ENCODE data around the gene MARCHF5.

MARCHF5 gene

DNA sequence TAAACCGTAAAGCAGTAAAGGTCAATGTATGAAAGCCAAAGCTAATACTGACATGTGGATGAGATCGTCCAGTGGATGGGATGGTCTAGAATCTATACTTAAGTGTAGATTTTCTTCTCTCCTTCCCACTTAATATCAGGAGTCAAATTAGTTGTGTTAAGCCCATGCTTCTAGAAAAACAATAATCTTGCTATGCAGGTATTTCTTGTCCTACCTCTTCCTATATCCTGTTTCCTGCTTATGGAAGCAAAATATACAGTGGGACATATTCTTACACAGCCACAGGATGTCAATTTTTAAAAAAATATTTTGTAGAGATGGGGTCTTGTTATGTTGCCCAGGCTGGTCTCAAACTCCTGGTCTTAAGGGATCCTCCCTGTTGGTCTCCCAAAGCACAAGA lies 27.6 kb upstream of the MARCHF5 start:
- DNase-seq (ENCODE audit: insufficient read length, low spot score): no peak
- FAIRE-seq: no peak
- TF ChIP-seq, protein P1, sequence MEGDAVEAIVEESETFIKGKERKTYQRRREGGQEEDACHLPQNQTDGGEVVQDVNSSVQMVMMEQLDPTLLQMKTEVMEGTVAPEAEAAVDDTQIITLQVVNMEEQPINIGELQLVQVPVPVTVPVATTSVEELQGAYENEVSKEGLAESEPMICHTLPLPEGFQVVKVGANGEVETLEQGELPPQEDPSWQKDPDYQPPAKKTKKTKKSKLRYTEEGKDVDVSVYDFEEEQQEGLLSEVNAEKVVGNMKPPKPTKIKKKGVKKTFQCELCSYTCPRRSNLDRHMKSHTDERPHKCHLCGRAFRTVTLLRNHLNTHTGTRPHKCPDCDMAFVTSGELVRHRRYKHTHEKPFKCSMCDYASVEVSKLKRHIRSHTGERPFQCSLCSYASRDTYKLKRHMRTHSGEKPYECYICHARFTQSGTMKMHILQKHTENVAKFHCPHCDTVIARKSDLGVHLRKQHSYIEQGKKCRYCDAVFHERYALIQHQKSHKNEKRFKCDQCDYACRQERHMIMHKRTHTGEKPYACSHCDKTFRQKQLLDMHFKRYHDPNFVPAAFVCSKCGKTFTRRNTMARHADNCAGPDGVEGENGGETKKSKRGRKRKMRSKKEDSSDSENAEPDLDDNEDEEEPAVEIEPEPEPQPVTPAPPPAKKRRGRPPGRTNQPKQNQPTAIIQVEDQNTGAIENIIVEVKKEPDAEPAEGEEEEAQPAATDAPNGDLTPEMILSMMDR (IDR thresholded peaks at IDR 0.05; ENCODE audit: insufficient read depth, missing control alignments): no peak

DNA sequence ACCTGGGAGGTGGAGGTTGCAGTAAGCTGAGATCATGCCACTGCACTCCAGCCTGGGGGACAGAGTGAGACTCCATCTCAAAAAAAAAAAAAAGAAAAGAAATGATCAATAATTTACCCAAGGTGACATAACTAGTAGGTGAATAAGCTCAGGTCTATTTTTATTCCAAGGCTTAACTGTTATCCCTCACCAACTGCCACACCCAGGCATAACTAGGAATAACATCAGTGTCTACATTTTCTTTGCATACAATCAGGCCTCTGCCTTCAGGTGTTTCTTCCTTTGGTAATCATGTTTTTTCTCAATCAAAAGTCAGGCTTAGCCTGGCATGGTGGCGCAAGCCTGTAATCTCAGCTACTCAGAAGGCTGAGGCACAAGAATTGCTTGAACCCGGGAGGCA lies 26.7 kb upstream of the MARCHF5 start:
- TF ChIP-seq, protein P1 (IDR thresholded peaks at IDR 0.05; ENCODE audit: insufficient read depth, missing control alignments): no peak
- FAIRE-seq: no peak

DNA sequence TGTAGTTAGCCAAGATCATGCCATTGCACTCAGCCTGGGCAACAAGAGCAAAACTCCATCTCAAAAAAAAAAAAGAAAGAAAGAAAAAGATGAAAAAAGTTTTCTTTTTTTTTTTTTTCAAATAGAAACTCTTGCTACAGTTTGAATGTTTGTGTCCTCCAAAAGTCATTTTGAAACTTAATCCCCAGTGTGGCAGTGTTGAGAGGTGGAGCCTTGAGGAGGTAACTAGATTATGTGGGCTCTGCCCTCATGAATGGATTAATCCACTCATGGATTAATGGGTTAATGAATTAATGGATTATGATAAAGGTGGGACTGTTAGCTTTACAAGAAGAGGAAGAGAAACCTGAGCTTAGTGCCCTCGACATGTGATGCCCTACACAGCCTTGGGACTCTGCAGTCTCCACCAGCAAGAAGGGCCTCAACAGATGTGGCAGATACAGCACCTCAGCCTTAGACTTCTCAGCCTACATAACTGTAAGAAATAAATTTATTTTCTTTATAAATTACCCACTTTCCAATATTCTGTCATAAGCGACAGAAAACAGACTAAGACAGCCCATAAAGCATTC lies 25.2 kb upstream of the MARCHF5 start:
- TF ChIP-seq, protein P1 (IDR thresholded peaks at IDR 0.05; ENCODE audit: insufficient read depth, missing control alignments): no peak
- FAIRE-seq (no peak), DNase-seq (ENCODE audit: insufficient read length, low spot score) (no peak)

More for the DNA sequence above, 26.7 kb upstream of the MARCHF5 start:
- DNase-seq (ENCODE audit: insufficient read length, low spot score): no peak

DNA sequence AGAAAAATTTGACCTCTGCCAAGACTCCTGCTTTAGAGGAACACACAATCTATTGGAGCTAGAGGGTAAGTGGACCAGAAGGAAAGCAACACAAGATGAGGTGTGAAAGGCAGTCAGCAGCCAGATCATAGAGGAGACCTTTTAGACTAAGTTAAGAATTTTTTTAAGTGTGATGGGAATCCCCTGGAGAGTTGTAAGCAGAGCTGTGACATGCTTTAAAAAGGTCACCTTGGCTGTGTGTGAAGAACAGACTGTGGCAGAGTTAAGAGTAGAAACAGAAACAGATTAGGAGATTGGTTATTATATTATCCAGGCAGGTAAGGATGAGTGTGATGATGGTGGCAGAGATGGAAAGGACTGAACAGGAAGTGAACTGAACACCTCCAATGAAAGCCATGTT lies 23.6 kb upstream of the MARCHF5 start:
- FAIRE-seq: no peak
- DNase-seq (ENCODE audit: insufficient read length, low spot score): no peak
- TF ChIP-seq, protein P1 (IDR thresholded peaks at IDR 0.05; ENCODE audit: insufficient read depth, missing control alignments): no peak

DNA sequence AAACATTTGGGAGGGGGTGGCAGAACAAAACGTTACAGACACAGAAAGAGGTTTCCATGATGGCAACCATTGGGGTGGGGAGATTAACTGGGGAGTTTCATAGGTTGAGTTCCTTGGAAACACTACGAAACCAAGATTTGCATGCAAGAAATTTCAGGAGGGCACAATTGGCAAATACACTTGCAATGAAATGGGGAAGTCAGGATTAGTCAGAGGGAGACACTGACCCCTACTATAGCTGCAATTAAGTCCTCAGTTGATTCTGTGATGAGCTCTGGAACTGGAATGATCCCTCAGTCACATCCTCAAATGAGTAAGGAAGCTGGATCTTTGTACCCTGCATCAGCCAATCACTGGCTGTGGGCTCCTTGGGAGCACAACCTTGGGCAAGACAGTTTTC lies 22.2 kb upstream of the MARCHF5 start:
- DNase-seq (ENCODE audit: insufficient read length, low spot score) (no peak), FAIRE-seq (no peak)
- TF ChIP-seq, protein P1 (IDR thresholded peaks at IDR 0.05; ENCODE audit: insufficient read depth, missing control alignments): no peak

DNA sequence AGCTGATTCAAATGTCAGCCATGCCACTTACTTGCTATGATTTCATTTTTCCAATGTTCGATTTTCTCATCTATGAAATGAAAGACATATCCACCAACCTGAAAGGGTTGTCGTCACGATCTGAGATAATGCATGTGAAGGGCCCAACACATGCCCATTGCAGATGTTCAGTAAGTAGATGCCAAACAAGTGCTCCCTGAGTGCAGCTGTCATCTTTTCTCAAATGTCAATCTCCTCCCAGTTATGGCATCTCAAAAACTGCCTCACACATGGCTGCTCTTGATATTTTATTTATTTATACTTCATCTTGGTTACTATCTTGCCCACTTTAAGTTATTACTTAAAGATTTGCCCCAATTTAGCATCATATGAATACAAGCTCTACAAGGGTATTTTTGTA lies 16.9 kb upstream of the MARCHF5 start:
- FAIRE-seq (no peak), DNase-seq (ENCODE audit: insufficient read length, low spot score) (no peak)
- TF ChIP-seq, protein P1 (IDR thresholded peaks at IDR 0.05; ENCODE audit: insufficient read depth, missing control alignments): no peak

DNA sequence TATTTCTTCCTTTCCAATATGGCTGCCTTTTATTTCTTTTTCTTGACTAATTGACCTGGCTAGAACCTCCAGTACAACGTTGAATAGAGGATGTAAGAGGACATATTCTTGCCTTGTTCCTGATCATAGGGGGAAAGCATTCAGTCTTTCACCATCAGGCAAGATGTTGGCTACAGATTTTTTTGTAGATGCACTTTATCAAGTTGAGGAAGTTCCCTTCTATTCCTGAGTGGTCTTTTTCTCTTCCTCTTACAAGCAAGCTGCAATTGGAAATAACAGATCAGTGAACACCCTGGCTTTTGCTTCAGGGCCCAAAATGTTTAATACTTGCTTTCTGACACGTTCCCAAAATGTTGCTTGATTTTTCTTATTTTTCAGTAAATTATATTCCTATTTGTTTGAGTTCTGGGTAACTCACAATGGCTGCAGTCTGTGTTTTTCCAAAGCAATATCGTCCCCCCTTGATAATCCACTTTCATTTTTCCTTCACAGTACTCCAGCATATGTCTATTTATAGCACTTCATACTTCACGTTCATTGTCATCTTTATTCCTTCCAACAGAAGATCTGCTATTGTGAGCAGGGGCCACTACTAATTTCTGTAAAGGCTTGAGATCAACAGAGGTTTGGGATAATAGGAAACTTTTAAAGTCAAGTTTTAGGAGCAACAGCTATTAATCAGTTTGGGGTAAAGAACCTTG lies 11.8 kb upstream of the MARCHF5 start:
- FAIRE-seq: no peak
- TF ChIP-seq, protein P1 (IDR thresholded peaks at IDR 0.05; ENCODE audit: insufficient read depth, missing control alignments): no peak

More for the DNA sequence above, 11.8 kb upstream of the MARCHF5 start:
- DNase-seq (ENCODE audit: insufficient read length, low spot score): no peak

Measured in D721Med (cell line).